Esophagus squamous epithelium (tissue), 5 donors: ENCODE results near the gene GP1BB. TPM values are rescaled to one million over a fixed set of nuclear protein-coding genes. Genes with fewer than 3 reads are reported as not detected.

Experiments
- DNase-seq: peaks from one replicate; lab custom pipeline; 2025; lab: John Stamatoyannopoulos, UW
- H3K27ac ChIP-seq, 4 donors: fragments of 200-600 bp; sonication (generic); one replicate each; pipeline ENCODE4 v1.5.1; 2016 to 2019; ENCODE audit warnings: mild to moderate bottlenecking in 1 of 4
- H3K27me3 ChIP-seq, 4 donors: fragments of 200-600 bp; sonication (generic); 1 replicate in 3 of 4; 2 replicates in 1 of 4; pipeline versions ENCODE4 v1.5.1 to v1.6.0; 2017 to 2021; ENCODE audit warnings: antibody characterized with exemption in 1 of 4
- H3K36me3 ChIP-seq, 3 donors: fragments of 200-600 bp; sonication (generic); one replicate each; pipeline ENCODE4 v1.5.1; 2016 to 2019
- H3K4me1 ChIP-seq, 3 donors: fragments of 200-600 bp; sonication (generic); one replicate each; pipeline ENCODE4 v1.5.1; 2017 to 2019
- H3K4me3 ChIP-seq, 4 donors: fragments of 200-600 bp; sonication (generic); 1 replicate in 3 of 4; 2 replicates in 1 of 4; pipeline ENCODE4 v1.5.1; 2016 to 2019; ENCODE audit warnings: mild to moderate bottlenecking in 2 of 4, moderate library complexity in 1 of 4
- H3K9me3 ChIP-seq, 3 donors: fragments of 200-600 bp; sonication (generic); one replicate each; pipeline ENCODE4 v1.5.1; 2016 to 2019
- CTCF ChIP-seq, 6 experiments: fragments of 450-650 bp in 4 of 6; fragments of 200-600 bp in 2 of 6; sonication (generic) in 2 of 6; IDR thresholded peaks; one replicate each; pipeline ENCODE4 v1.5.1; 2016 to 2019; ENCODE audit warnings: antibody characterized with exemption in 6 of 6, mild to moderate bottlenecking in 4 of 6, moderate library complexity in 4 of 6
- POLR2A ChIP-seq, 4 donors: fragments of 450-650 bp; IDR thresholded peaks; one replicate each; pipeline ENCODE4 v1.6.1; 2017; ENCODE audit warnings: antibody characterized with exemption in 4 of 4, mild to moderate bottlenecking in 4 of 4, moderate library complexity in 3 of 4
- WGBS, 2 donors: methylation state at CpG; one replicate each; pipeline ENCODE4 v1.1.5; 2018; 5-methylcytosine and 5-hydroxymethylcytosine counted together
- intact Hi-C: fragments of 100-400 bp; cut with DNase I; formaldehyde crosslinking; loops from one replicate; pipeline ENCODE4 v1.15.0; 2022
- total RNA-seq, 4 donors: library from RNA; depleted of rRNA; stranded (reverse); fragments of >200 nt; gene quantifications; one replicate each; pipeline ENCODE4 v1.1.0, GENCODE V29; 2016
- donor health status: DM: yes; HTN: yes; CAD: no.

GP1BB gene
- total RNA-seq, 4 donors from 2014 or later: 4.8 to 40.0 (median 9.7) TPM

GRCh38 chr22:19727310-19728150 lies 4.2 kb downstream of the GP1BB start:
- TF ChIP-seq CTCF (IDR thresholded peaks at IDR 0.05) (no peak), POLR2A (IDR thresholded peaks at IDR 0.05) (no peak)
- H3K36me3 ChIP-seq: peaks cover 0 to 9% (median 0%) of the 10 kb centered on the region in 3 donors
- H3K27ac ChIP-seq: no peak overlapping the region
- H3K27me3 ChIP-seq: peaks cover 0 to 70% (median 0%) of the 10 kb centered on the region in 4 donors
- peaks cover 20 to 32% (median 20%) of the 10 kb centered on the region in 3 donors for H3K4me1 ChIP-seq
- DNase-seq: no peak
- intact Hi-C loops: no loop called here
- no peaks in the 10 kb centered on the region for H3K9me3 ChIP-seq
- 68 to 76% methylated on average over 33 to 57 of the region's 61 CpGs for WGBS, 2 donors
- H3K4me3 ChIP-seq: no peak overlapping the region

- no peak for TF ChIP-seq CTCF (IDR thresholded peaks at IDR 0.05)
- no peak for TF ChIP-seq POLR2A (IDR thresholded peaks at IDR 0.05)
- no peak overlapping the region for H3K4me3 ChIP-seq
- WGBS, 2 donors: 40 to 100% methylated on average over 1 of the region's 6 CpGs
- no peaks in the 10 kb centered on the region for H3K9me3 ChIP-seq
- peaks cover 14 to 25% (median 17%) of the 10 kb centered on the region in 3 donors for H3K4me1 ChIP-seq
- H3K36me3 ChIP-seq: peaks cover 0 to 1% (median 0%) of the 10 kb centered on the region in 3 donors
- DNase-seq: no peak
- H3K27ac ChIP-seq: no peak overlapping the region
- intact Hi-C loops: no loop called here
- H3K27me3 ChIP-seq: peaks cover 0 to 63% (median 0%) of the 10 kb centered on the region in 4 donors
Measured at GRCh38 chr22:19728271-19728670, 4.9 kb downstream of the GP1BB start.

GRCh38 chr22:19728836-19729235 lies 5.5 kb downstream of the GP1BB start:
- no peak for DNase-seq
- intact Hi-C loops: no loop called here
- Histone ChIP-seq H3K36me3 (no peaks in the 10 kb centered on the region), H3K4me1 (peaks cover 11 to 19% (median 11%) of the 10 kb centered on the region in 3 donors), H3K27ac (no peak overlapping the region), H3K4me3 (no peak overlapping the region), H3K27me3 (peaks cover 0 to 57% (median 0%) of the 10 kb centered on the region in 4 donors), H3K9me3 (no peaks in the 10 kb centered on the region)
- 76% methylated on average over 6 of the region's 10 CpGs; no CpG with 5 or more reads in 1 of the 2 donors for WGBS, 2 donors
- TF ChIP-seq CTCF (IDR thresholded peaks at IDR 0.05) (no peak), POLR2A (IDR thresholded peaks at IDR 0.05) (no peak)

- no peaks in the 10 kb centered on the region for H3K9me3 ChIP-seq
- no peak for DNase-seq
- intact Hi-C loops: no loop called here
Measured at GRCh38 chr22:19729507-19729906, 6.2 kb downstream of the GP1BB start.

More at GRCh38 chr22:19729507-19729906, 6.2 kb downstream of the GP1BB start:
- H3K27me3 ChIP-seq: peaks cover 0 to 51% (median 0%) of the 10 kb centered on the region in 4 donors
- no peak overlapping the region for H3K27ac ChIP-seq
- 70% methylated on average over 8 of the region's 9 CpGs; no CpG with 5 or more reads in 1 of the 2 donors for WGBS, 2 donors
- H3K4me3 ChIP-seq: no peak overlapping the region
- H3K36me3 ChIP-seq: no peaks in the 10 kb centered on the region
- TF ChIP-seq CTCF (IDR thresholded peaks at IDR 0.05) (no peak), POLR2A (IDR thresholded peaks at IDR 0.05) (no peak)
- H3K4me1 ChIP-seq: peaks cover 6 to 13% (median 11%) of the 10 kb centered on the region in 3 donors
